CD4-positive, CD25-positive, alpha-beta regulatory T cell (primary cell): ENCODE measurements around the gene MAGI1. TPM values are rescaled to one million over a fixed set of nuclear protein-coding genes. Genes with fewer than 3 reads are reported as not detected.

Experiments
- ATAC-seq, 2 donors: fragments of 150-1000 bp; cut with Tn5 transposase; one replicate each; pipeline ENCODE4 v1.10.0; 2021; ENCODE audit warnings: low read depth in 2 of 2, moderate number of reproducible peaks in 2 of 2, moderate library complexity in 1 of 2
- DNase-seq, 3 donors: peaks; one replicate each; pipeline versions ENCODE4 v3.0.0 to v3.0.0-alpha.2; 2012 to 2022; ENCODE audit warnings: mixed read lengths in 1 of 3
- H3K27ac ChIP-seq: one replicate; pipeline ENCODE4 v1.7.0; 2013; ENCODE audit warnings: mild to moderate bottlenecking, low read length; ENCODE audit not compliant: insufficient read depth, poor library complexity, severe bottlenecking
- H3K27me3 ChIP-seq: one replicate; pipeline ENCODE4 v1.7.0; 2013; ENCODE audit warnings: low read length; ENCODE audit not compliant: control insufficient read depth, insufficient read depth
- H3K36me3 ChIP-seq: one replicate; pipeline ENCODE4 v1.7.0; 2013; ENCODE audit warnings: mild to moderate bottlenecking, low read length, moderate library complexity; ENCODE audit not compliant: control insufficient read depth, insufficient read depth
- H3K4me1 ChIP-seq: 2 replicates; pipeline ENCODE4 v1.7.0; 2013; ENCODE audit warnings: mild to moderate bottlenecking, low read length; ENCODE audit not compliant: insufficient read depth, control insufficient read depth, poor library complexity, severe bottlenecking
- H3K4me3 ChIP-seq: one replicate; pipeline ENCODE4 v1.7.0; 2013; ENCODE audit warnings: low read depth, mild to moderate bottlenecking, low read length, moderate library complexity
- H3K9me3 ChIP-seq, 2 experiments: 1 replicate in 1 of 2; 2 replicates in 1 of 2; pipeline ENCODE4 v1.7.0; 2013; ENCODE audit warnings: low read length in 2 of 2, mild to moderate bottlenecking in 1 of 2, moderate library complexity in 1 of 2; ENCODE audit not compliant: control insufficient read depth in 2 of 2
- H3K27ac Mint-ChIP-seq, 3 donors: one replicate each; pipeline ENCODE4 v1.8.0; 2020 to 2022; ENCODE audit warnings: mild to moderate bottlenecking in 3 of 3, mixed read lengths in 3 of 3, moderate library complexity in 2 of 3
- H3K27me3 Mint-ChIP-seq: one replicate; pipeline ENCODE4 v1.8.0; 2022; ENCODE audit warnings: mild to moderate bottlenecking, mixed read lengths
- H3K36me3 Mint-ChIP-seq: one replicate; pipeline ENCODE4 v1.8.0; 2020; ENCODE audit warnings: mixed read lengths
- H3K4me1 Mint-ChIP-seq, 4 donors: one replicate each; pipeline ENCODE4 v1.8.0; 2020 to 2022; ENCODE audit warnings: mixed read lengths in 4 of 4, mild to moderate bottlenecking in 1 of 4
- H3K4me3 Mint-ChIP-seq, 4 donors: one replicate each; pipeline ENCODE4 v1.8.0; 2020 to 2022; ENCODE audit warnings: mild to moderate bottlenecking in 4 of 4, mixed read lengths in 4 of 4, moderate library complexity in 3 of 4
- H3K9me3 Mint-ChIP-seq, 7 donors: one replicate each; pipeline ENCODE4 v1.8.0; 2020 to 2022; ENCODE audit warnings: mixed read lengths in 7 of 7, mild to moderate bottlenecking in 3 of 7, moderate library complexity in 2 of 7
- polyA plus RNA-seq, 4 donors: library from polyadenylated mRNA; unstranded; fragments of 300-500 nt; fragmentation: Illumina TruSeq; gene quantifications; one replicate each; pipeline ENCODE4 v1.2.3, GENCODE V29; 2021
- total RNA-seq: library from RNA; stranded (reverse); gene quantifications from one replicate; pipeline ENCODE4 v1.2.3, GENCODE V29; 2022

MAGI1 gene
- total and polyA plus RNA-seq, 5 donors from 2014 or later, result 0.10 to 0.44 (median 0.19) TPM; not detected in 1

DNA sequence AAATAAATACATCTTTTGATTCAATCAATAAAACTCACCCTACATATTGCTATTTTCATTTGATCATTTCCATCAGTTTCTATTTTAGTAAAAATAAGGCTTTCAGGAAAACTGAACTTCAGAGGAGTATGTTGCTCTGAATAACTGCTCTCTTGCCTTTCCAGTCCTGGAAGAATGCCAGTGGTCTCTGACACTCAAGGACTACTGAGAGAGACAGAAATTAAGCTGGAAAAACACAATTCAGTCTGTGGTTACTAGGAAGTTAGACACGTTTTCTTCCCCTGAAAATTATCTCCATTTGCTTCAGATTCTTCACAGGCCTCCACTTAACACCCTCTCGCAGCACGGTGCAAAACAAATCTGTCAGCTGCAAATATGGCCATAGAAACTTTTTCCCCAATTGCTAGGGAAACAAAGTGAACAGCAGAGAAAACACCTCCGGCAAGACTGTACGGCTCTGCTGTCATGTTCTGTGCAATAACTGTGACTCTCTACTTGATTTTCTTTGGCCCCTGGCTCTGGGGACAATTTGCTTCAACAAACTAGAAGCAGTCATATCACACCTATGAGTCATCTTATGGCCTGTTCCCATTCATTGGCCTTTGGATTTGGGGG is 353.0 kb downstream of the MAGI1 start:
- ATAC-seq (no peak), DNase-seq (no peak)
- H3K9me3 Mint-ChIP-seq, result peaks cover 0 to 2% (median 0%) of the 10 kb centered on the region in 7 donors
- H3K4me1 Mint-ChIP-seq, result no peaks in the 10 kb centered on the region
- Histone ChIP-seq H3K27ac (no peak overlapping the region), H3K27me3 (no peaks in the 10 kb centered on the region), H3K4me3 (no peak overlapping the region), H3K36me3 (no peaks in the 10 kb centered on the region), H3K4me1 (no peaks in the 10 kb centered on the region), H3K9me3 (no peaks in the 10 kb centered on the region)
- H3K27me3 Mint-ChIP-seq, result no peaks in the 10 kb centered on the region
- H3K36me3 Mint-ChIP-seq, result no peaks in the 10 kb centered on the region
- H3K4me3 Mint-ChIP-seq, result no peak overlapping the region
- H3K27ac Mint-ChIP-seq, result no peak overlapping the region

DNA sequence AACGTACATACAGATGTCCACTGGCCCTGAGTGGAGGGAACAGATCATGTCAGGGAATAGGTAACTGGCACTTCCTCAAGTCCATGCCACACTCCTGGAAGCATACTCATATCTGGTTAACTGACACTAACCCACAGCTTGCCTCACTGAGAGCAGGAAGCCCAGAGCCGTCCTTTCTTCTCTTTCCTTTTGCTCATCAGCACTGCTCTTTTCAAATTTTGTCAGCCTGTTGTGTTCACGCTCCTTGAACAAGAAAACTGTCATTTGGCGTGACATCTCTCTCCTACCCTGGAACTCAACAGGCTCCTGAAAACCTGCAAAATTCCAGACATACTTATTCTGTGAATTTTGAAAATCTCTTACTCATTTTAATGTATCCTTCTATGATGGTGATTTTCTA is 360.2 kb downstream of the MAGI1 start:
- Mint-ChIP-seq H3K27me3 (no peaks in the 10 kb centered on the region), H3K9me3 (peaks cover 0 to 8% (median 0%) of the 10 kb centered on the region in 7 donors), H3K4me3 (no peak overlapping the region), H3K36me3 (no peaks in the 10 kb centered on the region), H3K27ac (no peak overlapping the region), H3K4me1 (no peaks in the 10 kb centered on the region)
- no peak for ATAC-seq
- Histone ChIP-seq H3K36me3 (no peaks in the 10 kb centered on the region), H3K27me3 (no peaks in the 10 kb centered on the region), H3K9me3 (no peaks in the 10 kb centered on the region), H3K27ac (no peak overlapping the region), H3K4me3 (no peak overlapping the region), H3K4me1 (no peaks in the 10 kb centered on the region)
- no peak for DNase-seq

DNA sequence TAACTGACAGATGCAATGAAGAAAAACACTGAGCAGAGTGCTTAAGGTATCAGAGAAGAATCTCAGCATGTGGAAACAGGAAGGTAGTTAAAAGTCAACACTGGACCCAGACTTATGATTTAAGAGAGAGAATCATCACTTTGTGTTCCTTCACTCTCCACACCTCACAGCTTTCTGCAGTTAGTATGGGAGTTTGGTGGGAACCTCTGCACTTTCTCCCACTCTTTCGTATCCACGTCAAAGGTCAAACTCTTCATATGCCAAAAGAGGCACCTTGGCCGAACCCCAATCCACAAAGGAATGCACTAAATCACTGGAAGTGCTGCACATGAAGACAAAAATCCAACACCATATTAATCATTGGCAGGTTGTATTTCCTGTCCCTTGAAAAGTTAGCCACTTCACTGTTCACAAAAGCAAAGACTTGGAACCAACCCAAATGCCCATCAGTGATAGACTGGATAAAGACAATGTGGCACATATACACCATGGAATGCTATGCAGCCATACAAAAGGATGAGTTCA is 361.2 kb downstream of the MAGI1 start:
- Histone ChIP-seq H3K4me1 (no peaks in the 10 kb centered on the region), H3K27me3 (no peaks in the 10 kb centered on the region), H3K9me3 (no peaks in the 10 kb centered on the region), H3K27ac (no peak overlapping the region), H3K4me3 (no peak overlapping the region), H3K36me3 (no peaks in the 10 kb centered on the region)
- H3K4me1 Mint-ChIP-seq, result no peaks in the 10 kb centered on the region
- H3K9me3 Mint-ChIP-seq, result peaks cover 0 to 8% (median 0%) of the 10 kb centered on the region in 7 donors
- ATAC-seq (no peak), DNase-seq (no peak)
- H3K27me3 Mint-ChIP-seq, result no peaks in the 10 kb centered on the region
- H3K27ac Mint-ChIP-seq, result no peak overlapping the region
- H3K36me3 Mint-ChIP-seq, result no peaks in the 10 kb centered on the region
- H3K4me3 Mint-ChIP-seq, result no peak overlapping the region

DNA sequence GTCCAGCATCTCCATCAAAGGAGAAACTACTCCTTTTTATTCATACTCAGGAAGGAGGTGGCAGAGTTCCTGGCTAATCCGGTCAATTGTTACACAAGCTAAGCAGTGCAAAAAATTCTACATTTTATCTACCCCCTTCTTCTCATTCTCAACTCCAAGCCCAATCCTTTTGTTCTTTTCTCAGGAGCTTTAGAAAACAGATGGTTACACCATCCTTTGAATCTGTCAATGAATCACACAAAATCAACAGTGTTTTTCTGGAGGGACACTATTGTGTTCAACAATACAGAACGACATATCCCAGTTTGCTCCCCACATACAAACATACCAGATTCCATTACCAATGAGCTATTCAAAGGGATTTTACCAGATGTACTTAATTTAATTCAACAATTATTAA is 362.1 kb downstream of the MAGI1 start:
- H3K27me3 Mint-ChIP-seq, result no peaks in the 10 kb centered on the region
- H3K36me3 ChIP-seq, result no peaks in the 10 kb centered on the region
- H3K4me1 Mint-ChIP-seq, result no peaks in the 10 kb centered on the region
- no peaks in the 10 kb centered on the region for H3K9me3 ChIP-seq
- DNase-seq, result no peak
- no peak overlapping the region for H3K27ac ChIP-seq
- H3K4me1 ChIP-seq, result no peaks in the 10 kb centered on the region
- H3K4me3 Mint-ChIP-seq, result no peak overlapping the region
- peak overlapping the region in 1 of 3 donors; percentile 2 for H3K27ac Mint-ChIP-seq
- H3K4me3 ChIP-seq, result no peak overlapping the region
- no peaks in the 10 kb centered on the region for H3K36me3 Mint-ChIP-seq
- H3K9me3 Mint-ChIP-seq, result peaks cover 0 to 8% (median 0%) of the 10 kb centered on the region in 7 donors
- no peak for ATAC-seq
- no peaks in the 10 kb centered on the region for H3K27me3 ChIP-seq

GRCh38 chr3:65675011-65675410 is 363.7 kb downstream of the MAGI1 start:
- H3K4me1 ChIP-seq, result no peaks in the 10 kb centered on the region
- H3K27me3 ChIP-seq, result no peaks in the 10 kb centered on the region
- no peak overlapping the region for H3K27ac ChIP-seq
- no peak overlapping the region for H3K4me3 Mint-ChIP-seq
- H3K27ac Mint-ChIP-seq, result no peak overlapping the region
- no peaks in the 10 kb centered on the region for H3K9me3 ChIP-seq
- no peak overlapping the region for H3K4me3 ChIP-seq
- peaks cover 0 to 6% (median 0%) of the 10 kb centered on the region in 7 donors for H3K9me3 Mint-ChIP-seq
- no peaks in the 10 kb centered on the region for H3K27me3 Mint-ChIP-seq
- ATAC-seq (no peak), DNase-seq (no peak)
- no peaks in the 10 kb centered on the region for H3K4me1 Mint-ChIP-seq
- H3K36me3 ChIP-seq, result no peaks in the 10 kb centered on the region
- H3K36me3 Mint-ChIP-seq, result no peaks in the 10 kb centered on the region

DNA sequence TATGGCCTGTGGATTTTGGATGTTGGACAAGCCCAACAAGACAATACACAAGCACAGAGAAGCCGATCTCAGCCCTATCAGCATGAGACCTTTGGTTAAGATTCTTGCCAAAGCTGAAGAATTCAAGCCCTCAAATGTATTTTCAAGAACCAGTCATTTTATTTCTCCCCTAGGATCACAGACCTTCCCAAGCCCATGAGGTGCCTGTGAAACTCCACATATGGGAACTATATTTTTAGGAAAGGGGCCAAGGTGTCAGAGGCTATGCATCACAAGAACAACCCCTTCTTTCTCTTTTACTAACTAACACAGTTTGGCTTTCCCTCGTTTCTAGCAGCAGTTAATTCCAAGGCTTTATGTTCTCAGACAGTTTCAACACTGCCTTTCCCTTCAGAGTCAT is 364.5 kb downstream of the MAGI1 start:
- H3K27ac ChIP-seq, result no peak overlapping the region

GRCh38 chr3:65672871-65673815 is 365.6 kb downstream of the MAGI1 start:
- Mint-ChIP-seq H3K9me3 (peaks cover 0 to 5% (median 0%) of the 10 kb centered on the region in 7 donors), H3K27ac (no peak overlapping the region), H3K36me3 (no peaks in the 10 kb centered on the region), H3K4me3 (no peak overlapping the region), H3K4me1 (no peaks in the 10 kb centered on the region), H3K27me3 (no peaks in the 10 kb centered on the region)
- Histone ChIP-seq H3K27ac (no peak overlapping the region), H3K4me3 (no peak overlapping the region), H3K4me1 (no peaks in the 10 kb centered on the region), H3K9me3 (no peaks in the 10 kb centered on the region), H3K36me3 (no peaks in the 10 kb centered on the region), H3K27me3 (no peaks in the 10 kb centered on the region)
- peak in 1 of 3 donors; percentile 33 for DNase-seq
- no peak for ATAC-seq

More for the DNA sequence above, 364.5 kb downstream of the MAGI1 start:
- no peaks in the 10 kb centered on the region for H3K4me1 ChIP-seq
- H3K36me3 ChIP-seq, result no peaks in the 10 kb centered on the region
- Mint-ChIP-seq H3K27ac (no peak overlapping the region), H3K9me3 (peaks cover 0 to 5% (median 0%) of the 10 kb centered on the region in 7 donors), H3K4me3 (no peak overlapping the region), H3K36me3 (no peaks in the 10 kb centered on the region), H3K4me1 (no peaks in the 10 kb centered on the region), H3K27me3 (no peaks in the 10 kb centered on the region)
- DNase-seq, result no peak
- H3K27me3 ChIP-seq, result no peaks in the 10 kb centered on the region
- no peak for ATAC-seq
- no peaks in the 10 kb centered on the region for H3K9me3 ChIP-seq
- H3K4me3 ChIP-seq, result no peak overlapping the region
